GM21390 (cell line): ENCODE results near the gene KAT2A.

Experiments used
- ATAC-seq: cut with Tn5 transposase; IDR thresholded peaks from one replicate; pipeline ENCODE4 v1.9.1; 2021; ENCODE audit not compliant: unreplicated experiment

The KAT2A gene

GRCh38 chr17:42096360-42097111 lies 24.6 kb downstream of the KAT2A start:
- no peak for ATAC-seq

GRCh38 chr17:42094375-42095069 lies 26.6 kb downstream of the KAT2A start:
- no peak for ATAC-seq

- no peak for ATAC-seq
These were observed 28.2 kb downstream of the KAT2A start for GRCh38 chr17:42092939-42093338.

- ATAC-seq, result no peak
These were observed 30.0 kb downstream of the KAT2A start for GRCh38 chr17:42090964-42091790.

- ATAC-seq, result no peak
These were observed 32.4 kb downstream of the KAT2A start for GRCh38 chr17:42088736-42089135.

GRCh38 chr17:42087736-42088705 lies 33.1 kb downstream of the KAT2A start:
- ATAC-seq, result no peak

- no peak for ATAC-seq
These were observed 34.0 kb downstream of the KAT2A start for GRCh38 chr17:42087042-42087701.

GRCh38 chr17:42081516-42082129 lies 39.5 kb downstream of the KAT2A start:
- ATAC-seq, result no peak

- no peak for ATAC-seq
These were observed 41.6 kb downstream of the KAT2A start for GRCh38 chr17:42079541-42079940.

- no peak for ATAC-seq
These were observed 42.6 kb downstream of the KAT2A start for GRCh38 chr17:42078396-42079043.

- ATAC-seq, result no peak
These were observed 43.4 kb downstream of the KAT2A start for GRCh38 chr17:42077755-42078154.

GRCh38 chr17:42076797-42077559 lies 44.2 kb downstream of the KAT2A start:
- ATAC-seq, result no peak

GRCh38 chr17:42075789-42076188 lies 45.4 kb downstream of the KAT2A start:
- no peak for ATAC-seq

GRCh38 chr17:42072323-42073187 lies 48.6 kb downstream of the KAT2A start:
- no peak for ATAC-seq

GRCh38 chr17:42071810-42072209 lies 49.4 kb downstream of the KAT2A start:
- ATAC-seq, result no peak

- ATAC-seq, result no peak
These were observed 52.2 kb downstream of the KAT2A start for GRCh38 chr17:42068979-42069378.

- no peak for ATAC-seq
These were observed 53.6 kb downstream of the KAT2A start for GRCh38 chr17:42067371-42068091.
